ENCODE measurements around the gene HPCA. TPM values are rescaled to one million over a fixed set of nuclear protein-coding genes. Genes with fewer than 3 reads are reported as not detected.

Gene HPCA
- total and polyA plus RNA-seq, 2 of the 8 experiments (the other 6 are each of a cell fraction or from before 2014, with no cell fraction given): 0.70 to 1.4 TPM

DNA sequence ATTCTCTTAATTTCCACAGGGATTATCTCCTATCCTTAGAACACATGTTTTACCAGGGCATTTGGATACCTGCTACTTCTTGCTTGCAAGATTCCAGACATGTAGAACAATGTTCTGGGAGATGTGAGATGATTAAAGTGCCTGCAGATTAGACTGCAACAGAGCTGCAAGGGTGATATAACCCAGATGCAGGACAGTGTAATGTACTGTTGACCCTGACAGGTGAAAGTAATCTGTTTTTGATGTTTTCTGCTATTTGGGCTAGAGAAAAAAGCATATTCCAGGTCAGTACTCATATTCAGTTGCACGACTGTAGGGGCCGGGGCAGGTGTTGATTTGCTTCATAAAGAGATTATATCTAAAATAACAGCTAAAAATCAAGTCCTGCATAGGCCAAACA is 42.0 kb downstream of the HPCA start:
- WGBS, 2 experiments (ENCODE audit: extremely low coverage in 1 of 2, insufficient coverage in 1 of 2, insufficient read length in 1 of 2, insufficient replicate concordance in 2 of 2, low coverage in 1 of 2, low lambda C conversion rate in 2 of 2, missing lambda C conversion rate in 1 of 2): 87% methylated on average over 2 of the region's 2 CpGs; no CpG with 5 or more reads in 1 of the 2 experiments
- no peak overlapping the region for H3K18ac ChIP-seq (ENCODE audit: extremely low read depth, low read length)
- POLR2A ChIA-PET (ENCODE audit: partially characterized antibody): interaction anchor here (0.6 to 0.7 kb wide), 3 partner anchors 9 to 92 kb away, joined by 3 read pairs; no protein-coding TSS in a partner anchor

More for the DNA sequence above, 42.0 kb downstream of the HPCA start:
- H3K14ac ChIP-seq (ENCODE audit: insufficient read length): no peak overlapping the region
- H3K79me2 ChIP-seq (ENCODE audit: control insufficient read depth in 1 of 2, insufficient read depth in 2 of 2, low read length in 2 of 2): no peaks in the 10 kb centered on the region
- peaks cover 11% of the 10 kb centered on the region; the same call in 1 of the 2 replicates for H3K23me2 ChIP-seq (ENCODE audit: low read depth, low read length)
- H4K5ac ChIP-seq (ENCODE audit: insufficient read length, low read depth, low read length): no peak overlapping the region
- H3K4me1 ChIP-seq (replicated peaks in 1 of 4; ENCODE audit: control insufficient read depth in 3 of 4, insufficient read depth in 4 of 4, low read length in 3 of 4): peaks cover 0 to 4% (median 2%) of the 10 kb centered on the region in 4 experiments; a peak in 5 of 7 replicates
- H3K27me3 ChIP-seq (replicated peaks in 1 of 4; ENCODE audit: control insufficient read depth in 3 of 4, extremely low read depth in 1 of 4, insufficient read depth in 3 of 4, low read length in 3 of 4): peaks cover 12 to 47% (median 43%) of the 10 kb centered on the region in 4 experiments
- H2BK5ac ChIP-seq (ENCODE audit: low read depth, low read length): no peak overlapping the region
- peaks cover 0 to 2% of the 10 kb centered on the region in 2 experiments for H4K20me1 ChIP-seq (replicated peaks in 1 of 2; ENCODE audit: control insufficient read depth in 1 of 2, insufficient read depth in 2 of 2, low read length in 2 of 2)
- no peak overlapping the region for H2BK12ac ChIP-seq (ENCODE audit: low read depth, low read length)
- no peak overlapping the region for H3K9ac ChIP-seq (replicated peaks in 1 of 4; ENCODE audit: extremely low read depth in 1 of 4, low read depth in 3 of 4, low read length in 3 of 4)
- no peak overlapping the region for H3K4me2 ChIP-seq (ENCODE audit: insufficient read depth in 1 of 2, low read depth in 2 of 2, low read length in 2 of 2)
- no peaks in the 10 kb centered on the region for H3K9me3 ChIP-seq (ENCODE audit: insufficient read depth in 2 of 2, low read depth in 1 of 2, low read length in 1 of 2)
- no peak overlapping the region for H3K27ac ChIP-seq (ENCODE audit: low read depth, low read length)
- H3K36me3 ChIP-seq (ENCODE audit: control insufficient read depth in 2 of 4, insufficient read depth in 4 of 4, low read length in 3 of 4): no peaks in the 10 kb centered on the region
- no peak overlapping the region for H3K23ac ChIP-seq (ENCODE audit: insufficient read length)
- no peak overlapping the region for H4K91ac ChIP-seq (replicated peaks; ENCODE audit: insufficient read length, low read length)
- TF ChIP-seq CHD1 (IDR thresholded peaks at IDR 0.05; ENCODE audit: low read depth, low read length) (no peak), EGR1 (IDR thresholded peaks at IDR 0.05; ENCODE audit: borderline replicate concordance, low read depth, low read length) (no peak), GTF2F1 (IDR thresholded peaks at IDR 0.05; ENCODE audit: borderline replicate concordance, low read depth, low read length) (no peak), BRCA1 (IDR thresholded peaks at IDR 0.05; ENCODE audit: low read depth, low read length) (no peak), SRF (IDR thresholded peaks at IDR 0.05; ENCODE audit: low read depth, low read length) (no peak), SP2 (IDR thresholded peaks at IDR 0.05; ENCODE audit: low read length) (no peak), JUN (IDR thresholded peaks at IDR 0.05; ENCODE audit: low read depth, low read length) (no peak), YY1 (IDR thresholded peaks at IDR 0.05; ENCODE audit: low read depth, low read length) (no peak), SIRT6 (IDR thresholded peaks at IDR 0.05; ENCODE audit: low read length) (no peak), HDAC6 (IDR thresholded peaks at IDR 0.05; ENCODE audit: low read depth, low read length) (no peak)
- no peak overlapping the region for H2BK20ac ChIP-seq (ENCODE audit: low read length)
- no peak for FAIRE-seq
- no peak overlapping the region for H3K56ac ChIP-seq (replicated peaks; ENCODE audit: insufficient read length, low read depth, low read length)
- H4K8ac ChIP-seq (ENCODE audit: extremely low read depth, insufficient read depth, low read length): no peak overlapping the region
- no peak overlapping the region for H2BK15ac ChIP-seq (ENCODE audit: low read length)
- no peak overlapping the region for H2AFZ ChIP-seq (ENCODE audit: low read length)
- CTCF ChIA-PET (ENCODE audit: partially characterized antibody): interaction anchor here (1.1 to 7.4 kb wide), 7 partner anchors 12 to 167 kb away, joined by 3 to 73 read pairs (median 4); no protein-coding TSS in a partner anchor
- H2AK5ac ChIP-seq (ENCODE audit: low read depth, low read length): no peak overlapping the region
- H2BK120ac ChIP-seq (replicated peaks; ENCODE audit: low read depth, low read length): no peak overlapping the region
- no peak for DNase-seq (ENCODE audit: low read depth in 1 of 2, low spot score in 2 of 2)
- H3K4me3 ChIP-seq (ENCODE audit: extremely low read depth in 1 of 4, insufficient read depth in 2 of 4, low read depth in 3 of 4, low read length in 4 of 4): no peak overlapping the region
- no peak overlapping the region for H3K4ac ChIP-seq (replicated peaks; ENCODE audit: insufficient read length, low read depth, low read length)
- no peaks in the 10 kb centered on the region for H3K79me1 ChIP-seq (ENCODE audit: low read depth, low read length)
